Retinal pigment epithelial cell (primary cell): ENCODE measurements around the gene RBFA.
"Not testable (repeated sequence)": the region's sequence is repeated elsewhere in the genome, so short reads cannot be mapped to it uniquely, and the experiment has no call there.

Source experiments
- DNase-seq: peaks from one replicate; pipeline ENCODE4 v3.0.0-alpha.2; 2010; ENCODE audit warnings: low read depth
- H3K4me3 ChIP-seq: 2 replicates; pipeline ENCODE4 v1.5.1; 2011; ENCODE audit warnings: mild to moderate bottlenecking, low read length, control low read depth, moderate library complexity
- CTCF ChIP-seq: conservative IDR thresholded peaks from 2 replicates; pipeline ENCODE4 v1.5.1; 2011; ENCODE audit warnings: low read depth, low read length, control low read depth, inconsistent platforms

Gene RBFA

GRCh38 chr18:79989195-79989497, 45.1 kb upstream of the RBFA start:
- H3K4me3 ChIP-seq = peak overlapping the region; percentile 86
- no peak for DNase-seq
- no peak for TF ChIP-seq CTCF

- no peak for DNase-seq
- TF ChIP-seq CTCF = no peak
Observed at GRCh38 chr18:79991494-79991893, 42.7 kb upstream of the RBFA start.

DNA sequence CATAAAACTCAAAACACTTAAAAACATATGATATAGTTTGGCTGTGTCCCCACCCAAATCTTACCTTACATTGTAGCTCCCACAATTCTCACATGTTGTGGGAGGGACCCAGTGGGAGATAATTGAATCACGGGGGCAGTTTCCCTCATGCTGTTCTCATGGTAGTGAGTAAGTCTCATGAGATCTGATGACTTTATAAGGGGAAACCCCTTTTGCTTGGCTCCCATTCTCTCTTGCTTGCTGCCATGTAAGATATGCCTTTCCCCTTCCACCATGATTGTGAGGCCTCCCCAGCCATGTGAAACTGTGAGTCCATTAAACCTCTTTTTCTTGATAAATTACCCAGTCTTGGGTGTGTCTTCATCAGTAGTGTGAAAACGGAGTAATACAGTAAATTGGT, 34.5 kb upstream of the RBFA start:
- DNase-seq, H3K4me3 ChIP-seq: not testable (repeated sequence)

More at GRCh38 chr18:79991494-79991893, 42.7 kb upstream of the RBFA start:
- H3K4me3 ChIP-seq = no peak overlapping the region

- no peak for DNase-seq
- no peak for TF ChIP-seq CTCF
- no peak overlapping the region for H3K4me3 ChIP-seq
Observed at GRCh38 chr18:80000877-80001276, 33.4 kb upstream of the RBFA start.

GRCh38 chr18:80002468-80002867, 31.8 kb upstream of the RBFA start:
- no peak overlapping the region for H3K4me3 ChIP-seq
- no peak for DNase-seq
- no peak for TF ChIP-seq CTCF

DNA sequence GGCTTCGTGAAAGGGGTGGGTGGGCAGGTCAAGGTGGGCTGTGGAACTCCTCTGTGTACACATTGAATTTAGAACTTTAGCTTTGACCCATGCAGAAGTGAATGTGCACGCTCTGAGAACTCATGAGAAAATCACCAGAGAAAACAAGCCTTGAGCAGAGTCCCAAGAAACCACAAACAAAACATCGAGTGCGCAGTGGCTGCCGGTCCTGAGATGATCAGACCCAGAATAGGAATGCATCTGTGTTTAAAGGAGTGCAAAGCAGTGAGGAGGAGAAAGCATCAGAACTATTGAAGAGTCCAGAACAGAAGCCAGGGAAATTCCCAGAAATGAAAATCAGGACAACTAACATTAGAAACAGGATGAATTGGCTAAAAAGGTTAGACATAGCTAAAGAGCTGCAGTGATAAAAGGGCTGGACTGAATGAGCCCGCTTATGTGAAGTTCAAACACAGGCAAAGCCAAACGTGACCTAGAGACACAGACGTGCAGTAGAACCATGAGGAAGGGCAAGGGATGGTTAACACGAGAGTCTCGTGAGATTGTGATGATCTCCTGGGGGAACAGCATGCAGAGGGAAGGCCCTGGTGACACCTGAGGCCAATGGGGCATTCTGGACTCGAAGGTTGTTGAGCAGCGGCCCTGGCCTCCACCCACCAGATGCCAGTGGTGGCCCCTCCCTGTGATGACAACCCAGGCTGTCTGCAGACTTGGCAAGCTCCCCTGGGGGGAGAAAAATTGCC, 29.5 kb upstream of the RBFA start:
- no peak overlapping the region for H3K4me3 ChIP-seq
- TF ChIP-seq CTCF = no peak
- no peak for DNase-seq

- DNase-seq = no peak
- TF ChIP-seq CTCF = no peak
- H3K4me3 ChIP-seq = no peak overlapping the region
Observed at GRCh38 chr18:80006724-80007123, 27.5 kb upstream of the RBFA start.
